Stimulated activated memory B cell treated with anti-CD40 and anti-IgM and Interleukin-4, amounts not matched to agents 10 μg/mL and 1 μg/mL and 100 μg/mL, for 72 hours (primary cell): ENCODE data around the gene CHD1.

Experiments
- ATAC-seq: fragments of 150-1000 bp; cut with Tn5 transposase; 2 replicates; pipeline ENCODE4 v1.10.0; 2021
- H3K27ac Mint-ChIP-seq: one replicate; pipeline ENCODE4 v1.8.0; 2022; ENCODE audit warnings: mild to moderate bottlenecking, mixed read lengths
- H3K27me3 Mint-ChIP-seq: one replicate; pipeline ENCODE4 v1.8.0; 2022; ENCODE audit warnings: mixed read lengths
- H3K36me3 Mint-ChIP-seq: one replicate; pipeline ENCODE4 v1.8.0; 2022; ENCODE audit warnings: mixed read lengths
- H3K4me1 Mint-ChIP-seq: one replicate; pipeline ENCODE4 v1.8.0; 2022; ENCODE audit warnings: mixed read lengths
- H3K4me3 Mint-ChIP-seq: one replicate; pipeline ENCODE4 v1.8.0; 2022; ENCODE audit warnings: mild to moderate bottlenecking, moderate library complexity, mixed read lengths
- H3K9me3 Mint-ChIP-seq: one replicate; pipeline ENCODE4 v1.8.0; 2022; ENCODE audit warnings: mixed read lengths

The CHD1 gene

GRCh38 chr5:98954392-98955028 is 25.7 kb upstream of the CHD1 start:
- no peak overlapping the region for H3K27ac Mint-ChIP-seq
- H3K36me3 Mint-ChIP-seq = no peaks in the 10 kb centered on the region
- no peaks in the 10 kb centered on the region for H3K9me3 Mint-ChIP-seq
- H3K27me3 Mint-ChIP-seq = no peaks in the 10 kb centered on the region
- no peaks in the 10 kb centered on the region for H3K4me1 Mint-ChIP-seq
- no peak overlapping the region for H3K4me3 Mint-ChIP-seq
- ATAC-seq = no peak

GRCh38 chr5:98942847-98943246 is 14.0 kb upstream of the CHD1 start:
- ATAC-seq = no peak
- Mint-ChIP-seq H3K4me1 (peaks cover 26% of the 10 kb centered on the region), H3K36me3 (no peaks in the 10 kb centered on the region), H3K4me3 (no peak overlapping the region), H3K27ac (no peak overlapping the region), H3K27me3 (no peaks in the 10 kb centered on the region), H3K9me3 (no peaks in the 10 kb centered on the region)

- Mint-ChIP-seq H3K27ac (peak overlapping the region; percentile 20), H3K4me1 (peaks cover 26% of the 10 kb centered on the region), H3K4me3 (no peak overlapping the region), H3K27me3 (no peaks in the 10 kb centered on the region), H3K36me3 (no peaks in the 10 kb centered on the region), H3K9me3 (no peaks in the 10 kb centered on the region)
- ATAC-seq = no peak
Observed at GRCh38 chr5:98941131-98941883, 12.5 kb upstream of the CHD1 start.

- no peaks in the 10 kb centered on the region for H3K9me3 Mint-ChIP-seq
- H3K4me1 Mint-ChIP-seq = peaks cover 26% of the 10 kb centered on the region
- no peak for ATAC-seq
- H3K4me3 Mint-ChIP-seq = no peak overlapping the region
- no peaks in the 10 kb centered on the region for H3K36me3 Mint-ChIP-seq
- peak overlapping the region; percentile 20 for H3K27ac Mint-ChIP-seq
- no peaks in the 10 kb centered on the region for H3K27me3 Mint-ChIP-seq
Observed at GRCh38 chr5:98940581-98940980, 11.8 kb upstream of the CHD1 start.

GRCh38 chr5:98938464-98938863 is 9.7 kb upstream of the CHD1 start:
- H3K27ac Mint-ChIP-seq = no peak overlapping the region
- no peaks in the 10 kb centered on the region for H3K27me3 Mint-ChIP-seq
- peaks cover 3% of the 10 kb centered on the region for H3K9me3 Mint-ChIP-seq
- no peak overlapping the region for H3K4me3 Mint-ChIP-seq
- ATAC-seq = no peak
- peaks cover 5% of the 10 kb centered on the region for H3K36me3 Mint-ChIP-seq
- peaks cover 47% of the 10 kb centered on the region for H3K4me1 Mint-ChIP-seq

DNA sequence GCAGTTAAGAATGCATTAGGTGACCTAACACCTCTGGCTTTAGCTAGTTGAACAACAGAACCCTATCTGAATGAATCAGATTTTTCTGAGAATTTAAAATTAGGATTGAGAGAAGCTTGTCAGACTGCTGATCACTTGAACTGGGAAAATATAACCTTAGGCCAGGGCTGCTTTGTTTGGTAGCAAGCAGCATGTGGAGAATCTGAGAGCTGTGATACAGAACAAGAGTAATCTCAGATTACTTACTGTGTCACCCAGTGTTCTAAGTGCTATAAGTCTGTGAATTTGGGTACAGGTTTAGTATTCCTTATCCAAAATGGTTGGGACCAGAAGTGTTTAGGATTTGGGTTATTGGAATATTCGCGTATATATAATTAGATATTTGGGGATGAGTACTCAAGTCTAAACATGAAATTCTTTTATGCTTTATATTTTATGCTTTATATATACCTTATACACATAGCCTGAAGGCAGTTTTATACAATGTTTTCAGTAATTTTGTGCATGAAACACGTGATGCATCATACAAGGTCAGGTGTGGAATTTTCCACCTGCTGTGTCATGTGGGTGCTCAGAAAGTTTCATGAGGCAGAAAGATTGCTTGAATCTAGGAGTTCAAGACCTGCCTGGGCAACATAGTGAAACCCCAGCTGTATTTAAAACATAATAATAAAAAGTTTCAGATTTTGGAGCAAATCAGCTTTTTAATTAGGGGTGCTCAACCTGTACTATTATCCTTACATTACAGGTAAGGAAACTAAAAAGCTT is 8.3 kb upstream of the CHD1 start:
- ATAC-seq = no peak
- Mint-ChIP-seq H3K4me1 (peaks cover 59% of the 10 kb centered on the region), H3K9me3 (peaks cover 3% of the 10 kb centered on the region), H3K27ac (peak overlapping the region; percentile 20), H3K36me3 (peaks cover 5% of the 10 kb centered on the region), H3K4me3 (no peak overlapping the region), H3K27me3 (no peaks in the 10 kb centered on the region)

- no peaks in the 10 kb centered on the region for H3K27me3 Mint-ChIP-seq
- H3K4me3 Mint-ChIP-seq = no peak overlapping the region
- peaks cover 5% of the 10 kb centered on the region for H3K36me3 Mint-ChIP-seq
- H3K9me3 Mint-ChIP-seq = peaks cover 3% of the 10 kb centered on the region
- H3K4me1 Mint-ChIP-seq = peaks cover 46% of the 10 kb centered on the region
- peak overlapping the region; percentile 95 for H3K27ac Mint-ChIP-seq
- no peak for ATAC-seq
Observed at GRCh38 chr5:98935206-98935605, 6.4 kb upstream of the CHD1 start.

- ATAC-seq = no peak
- Mint-ChIP-seq H3K27ac (peak overlapping the region; percentile 95), H3K4me3 (no peak overlapping the region), H3K27me3 (no peaks in the 10 kb centered on the region), H3K4me1 (peaks cover 43% of the 10 kb centered on the region), H3K36me3 (peaks cover 5% of the 10 kb centered on the region), H3K9me3 (peaks cover 3% of the 10 kb centered on the region)
Observed at GRCh38 chr5:98934546-98934945, 5.7 kb upstream of the CHD1 start.

GRCh38 chr5:98933445-98934072 is 4.8 kb upstream of the CHD1 start:
- peak; percentile 18 for ATAC-seq
- peaks cover 3% of the 10 kb centered on the region for H3K9me3 Mint-ChIP-seq
- H3K36me3 Mint-ChIP-seq = peaks cover 5% of the 10 kb centered on the region
- peak overlapping the region; percentile 95 for H3K27ac Mint-ChIP-seq
- peaks cover 35% of the 10 kb centered on the region for H3K4me1 Mint-ChIP-seq
- H3K27me3 Mint-ChIP-seq = no peaks in the 10 kb centered on the region
- peak overlapping the region; percentile 52 for H3K4me3 Mint-ChIP-seq

DNA sequence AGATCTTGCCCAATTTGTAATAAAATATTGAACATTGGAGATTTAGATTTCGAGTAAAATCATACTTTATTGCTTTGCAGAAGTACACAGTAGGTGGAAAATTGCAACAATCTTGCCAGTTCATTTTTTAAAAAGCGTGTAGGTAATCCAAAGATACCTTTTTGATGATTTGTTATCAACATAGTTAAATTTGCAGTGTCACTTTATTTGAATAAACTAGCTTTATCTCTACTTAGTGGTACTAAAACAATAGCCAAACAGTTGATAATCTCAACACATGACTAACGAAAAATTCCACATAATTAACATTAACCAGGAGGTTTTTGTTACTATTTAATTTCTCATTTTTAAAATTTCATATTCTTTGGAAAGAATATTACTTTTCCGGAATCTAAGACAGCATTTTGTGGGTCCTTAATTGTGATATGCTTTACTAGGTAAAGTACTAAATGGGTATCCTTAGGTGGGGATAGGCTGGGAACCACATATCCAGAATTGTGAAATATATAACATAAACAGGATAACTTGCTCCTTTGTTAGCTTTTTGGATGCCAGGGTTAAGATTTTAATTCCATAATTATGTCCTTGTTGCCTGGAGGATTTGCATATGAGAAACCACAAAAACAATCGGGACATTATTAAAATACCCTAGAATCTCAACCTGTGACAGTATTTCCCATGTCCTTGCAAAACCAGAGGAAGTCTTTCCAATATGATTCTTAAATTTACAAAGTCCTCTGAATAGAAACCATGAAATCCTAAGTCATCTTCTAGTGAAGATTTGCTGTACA is 2.4 kb upstream of the CHD1 start:
- no peak overlapping the region for H3K4me3 Mint-ChIP-seq
- no peak for ATAC-seq
- peaks cover 10% of the 10 kb centered on the region for H3K36me3 Mint-ChIP-seq
- no peaks in the 10 kb centered on the region for H3K27me3 Mint-ChIP-seq
- H3K9me3 Mint-ChIP-seq = peaks cover 3% of the 10 kb centered on the region
- no peak overlapping the region for H3K27ac Mint-ChIP-seq
- H3K4me1 Mint-ChIP-seq = peaks cover 46% of the 10 kb centered on the region

- H3K9me3 Mint-ChIP-seq = peaks cover 3% of the 10 kb centered on the region
- H3K4me3 Mint-ChIP-seq = peak overlapping the region; percentile 96
- peaks cover 10% of the 10 kb centered on the region for H3K36me3 Mint-ChIP-seq
- H3K27ac Mint-ChIP-seq = peak overlapping the region; percentile 93
- peaks cover 38% of the 10 kb centered on the region for H3K4me1 Mint-ChIP-seq
- no peaks in the 10 kb centered on the region for H3K27me3 Mint-ChIP-seq
- no peak for ATAC-seq
Observed at GRCh38 chr5:98929710-98930298, 997 bp upstream of the CHD1 start.

- peaks cover 33% of the 10 kb centered on the region for H3K4me1 Mint-ChIP-seq
- H3K36me3 Mint-ChIP-seq = peaks cover 6% of the 10 kb centered on the region
- ATAC-seq = peak; percentile 57
Observed at GRCh38 chr5:98927989-98928872, 576 bp downstream of the CHD1 start.

DNA sequence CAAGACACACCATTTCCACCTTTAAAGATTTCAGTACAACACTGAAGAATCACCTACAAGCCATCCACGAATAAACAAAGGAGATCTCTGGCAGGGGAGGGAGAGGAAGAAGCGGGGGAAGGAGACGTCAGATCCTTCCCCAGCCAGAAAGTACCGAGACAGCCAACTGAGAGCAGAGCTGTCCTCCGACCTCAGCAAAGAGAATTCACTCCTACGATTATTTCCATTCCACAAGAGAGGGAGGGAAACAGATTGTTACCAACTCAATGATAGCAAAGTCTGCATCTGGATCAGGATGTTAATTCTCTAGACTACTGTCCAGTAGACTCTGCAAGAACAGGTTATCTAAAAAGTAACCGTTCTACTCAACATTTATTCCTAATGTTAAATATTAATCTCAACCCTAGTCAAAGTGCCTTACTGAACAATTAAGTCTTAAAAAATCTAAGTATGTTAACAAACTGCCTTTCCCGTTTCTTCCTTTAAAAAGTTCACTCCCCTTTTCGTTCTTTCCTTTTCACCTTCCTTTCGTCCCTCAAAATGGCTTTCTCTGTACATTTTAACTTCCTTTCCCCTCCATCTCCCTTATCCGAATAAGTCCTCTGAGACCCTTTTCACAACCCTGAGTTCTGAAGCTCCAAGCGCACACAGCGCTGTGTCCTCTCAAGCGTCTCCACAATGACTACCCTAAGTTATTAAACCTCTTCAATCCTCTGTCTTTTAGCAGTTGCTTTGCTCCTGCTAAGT is 1.4 kb downstream of the CHD1 start:
- H3K36me3 Mint-ChIP-seq = peaks cover 13% of the 10 kb centered on the region
- H3K9me3 Mint-ChIP-seq = no peaks in the 10 kb centered on the region
- peaks cover 32% of the 10 kb centered on the region for H3K4me1 Mint-ChIP-seq
- no peak for ATAC-seq
- peak overlapping the region; percentile 93 for H3K27ac Mint-ChIP-seq
- H3K4me3 Mint-ChIP-seq = peak overlapping the region; percentile 96
- H3K27me3 Mint-ChIP-seq = no peaks in the 10 kb centered on the region

More at GRCh38 chr5:98927989-98928872, 576 bp downstream of the CHD1 start:
- Mint-ChIP-seq H3K27ac (peak overlapping the region; percentile 93), H3K9me3 (no peaks in the 10 kb centered on the region), H3K27me3 (no peaks in the 10 kb centered on the region), H3K4me3 (peak overlapping the region; percentile 96)
